OCI-LY7 (cell line): ENCODE results near the gene ZNRF3.

Source experiments
- EZH2phosphoT487 ChIP-seq: fragments of 200-600 bp; sonication (generic); IDR thresholded peaks from 2 replicates; pipeline ENCODE4 v1.6.1; 2018; ENCODE audit warnings: low read depth, borderline replicate concordance, mild to moderate bottlenecking, mixed run types, antibody characterized with exemption, low read length, moderate library complexity, mixed read lengths
- TF ChIP-seq, protein P1 (sequence below): fragments of 200-600 bp; sonication (generic); conservative IDR thresholded peaks from 2 replicates; pipeline ENCODE4 v1.5.1; 2014; ENCODE audit warnings: mild to moderate bottlenecking, antibody characterized with exemption, low read length, moderate library complexity, mixed read lengths

- TF ChIP-seq, protein P1, sequence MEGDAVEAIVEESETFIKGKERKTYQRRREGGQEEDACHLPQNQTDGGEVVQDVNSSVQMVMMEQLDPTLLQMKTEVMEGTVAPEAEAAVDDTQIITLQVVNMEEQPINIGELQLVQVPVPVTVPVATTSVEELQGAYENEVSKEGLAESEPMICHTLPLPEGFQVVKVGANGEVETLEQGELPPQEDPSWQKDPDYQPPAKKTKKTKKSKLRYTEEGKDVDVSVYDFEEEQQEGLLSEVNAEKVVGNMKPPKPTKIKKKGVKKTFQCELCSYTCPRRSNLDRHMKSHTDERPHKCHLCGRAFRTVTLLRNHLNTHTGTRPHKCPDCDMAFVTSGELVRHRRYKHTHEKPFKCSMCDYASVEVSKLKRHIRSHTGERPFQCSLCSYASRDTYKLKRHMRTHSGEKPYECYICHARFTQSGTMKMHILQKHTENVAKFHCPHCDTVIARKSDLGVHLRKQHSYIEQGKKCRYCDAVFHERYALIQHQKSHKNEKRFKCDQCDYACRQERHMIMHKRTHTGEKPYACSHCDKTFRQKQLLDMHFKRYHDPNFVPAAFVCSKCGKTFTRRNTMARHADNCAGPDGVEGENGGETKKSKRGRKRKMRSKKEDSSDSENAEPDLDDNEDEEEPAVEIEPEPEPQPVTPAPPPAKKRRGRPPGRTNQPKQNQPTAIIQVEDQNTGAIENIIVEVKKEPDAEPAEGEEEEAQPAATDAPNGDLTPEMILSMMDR, result no peak
- no peak for TF ChIP-seq EZH2phosphoT487
Measured at GRCh38 chr22:28889478-28890024, 6.2 kb downstream of the ZNRF3 start.
